GM19240 (cell line): Measurements from ENCODE around the gene SLC12A1.
A peak's percentile ranks its signal among the peaks of the same experiment; 100 is the strongest.

Source experiments
- DNase-seq: peaks from one replicate; pipeline ENCODE4 v3.0.0; 2011; ENCODE audit warnings: low spot score; ENCODE audit not compliant: insufficient read length

Gene SLC12A1

GRCh38 chr15:48205981-48206380, at the start of gene SLC12A1:
Gene SLC12A1, plus strand, starts transcription at chr15:48206302. Its CDS starts 1,418 bp downstream, at chr15:48207720.
- DNase-seq: no peak

GRCh38 chr15:48168616-48169015, 37.5 kb upstream of the SLC12A1 start:
- no peak for DNase-seq

- DNase-seq: no peak
Measured at GRCh38 chr15:48170981-48171380, 35.1 kb upstream of the SLC12A1 start.

- no peak for DNase-seq
Measured at GRCh38 chr15:48175126-48175525, 31.0 kb upstream of the SLC12A1 start.

- no peak for DNase-seq
Measured at GRCh38 chr15:48176112-48176511, 30.0 kb upstream of the SLC12A1 start.

- DNase-seq: no peak
Measured at GRCh38 chr15:48176957-48177356, 29.1 kb upstream of the SLC12A1 start.

- DNase-seq: no peak
Measured at GRCh38 chr15:48177383-48177765, 28.7 kb upstream of the SLC12A1 start.

- DNase-seq: peak; percentile 28
Measured at GRCh38 chr15:48177766-48178647, 28.1 kb upstream of the SLC12A1 start, which contains the start of gene MYEF2. Gene MYEF2, minus strand, starts transcription at chr15:48178295. Its CDS starts 58 bp downstream, at chr15:48178237.

GRCh38 chr15:48178648-48178931, 27.5 kb upstream of the SLC12A1 start:
- DNase-seq: no peak

- DNase-seq: no peak
Measured at GRCh38 chr15:48182749-48183148, 23.4 kb upstream of the SLC12A1 start.

GRCh38 chr15:48185529-48185928, 20.6 kb upstream of the SLC12A1 start:
- no peak for DNase-seq

- DNase-seq: no peak
Measured at GRCh38 chr15:48186271-48186670, 19.8 kb upstream of the SLC12A1 start.

- DNase-seq: no peak
Measured at GRCh38 chr15:48190932-48191573, 15.0 kb upstream of the SLC12A1 start.

- no peak for DNase-seq
Measured at GRCh38 chr15:48191574-48192225, 14.4 kb upstream of the SLC12A1 start, which contains the start of gene CTXN2. Gene CTXN2, plus strand, starts transcription at chr15:48191665. Its CDS starts 9,636 bp downstream, at chr15:48201301.

GRCh38 chr15:48202068-48202467, 4.0 kb upstream of the SLC12A1 start:
- no peak for DNase-seq

GRCh38 chr15:48221261-48221660, 15.2 kb downstream of the SLC12A1 start:
- DNase-seq: no peak

GRCh38 chr15:48221885-48222284, 15.8 kb downstream of the SLC12A1 start:
- DNase-seq: no peak

- no peak for DNase-seq
Measured at GRCh38 chr15:48222627-48223026, 16.5 kb downstream of the SLC12A1 start.

- no peak for DNase-seq
Measured at GRCh38 chr15:48225771-48226170, 19.7 kb downstream of the SLC12A1 start.

- DNase-seq: no peak
Measured at GRCh38 chr15:48230498-48230897, 24.4 kb downstream of the SLC12A1 start.

- DNase-seq: no peak
Measured at GRCh38 chr15:48233246-48233645, 27.1 kb downstream of the SLC12A1 start.

GRCh38 chr15:48239334-48239733, 33.2 kb downstream of the SLC12A1 start:
- no peak for DNase-seq
